ENCODE data around the gene DNAJC17. TPM values are rescaled to one million over a fixed set of nuclear protein-coding genes. Genes with fewer than 3 reads are reported as not detected.

The DNAJC17 gene
- total and polyA plus RNA-seq, 2 donors from 2014 or later: 41.6 to 56.7 TPM

DNA sequence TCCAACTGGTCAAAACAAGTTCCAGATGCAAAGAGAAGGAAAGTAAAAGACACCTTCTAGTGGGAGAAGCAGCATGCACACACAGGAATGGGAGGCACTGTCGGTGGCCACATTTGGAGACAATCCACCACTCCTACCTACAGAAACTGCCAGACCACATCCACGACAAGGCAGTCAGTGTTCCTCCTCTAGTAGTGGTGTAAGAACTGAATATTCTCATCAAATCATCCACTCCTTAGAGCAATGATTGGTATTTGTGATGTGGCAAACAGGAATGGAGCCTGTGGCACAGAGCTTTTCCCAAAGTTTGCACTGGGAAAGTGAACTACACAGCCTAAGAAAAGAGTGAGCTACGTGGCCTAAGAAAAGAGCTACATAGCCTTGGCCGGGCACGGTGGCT, 31.5 kb upstream of the DNAJC17 start:
- TF ChIP-seq, protein P1, sequence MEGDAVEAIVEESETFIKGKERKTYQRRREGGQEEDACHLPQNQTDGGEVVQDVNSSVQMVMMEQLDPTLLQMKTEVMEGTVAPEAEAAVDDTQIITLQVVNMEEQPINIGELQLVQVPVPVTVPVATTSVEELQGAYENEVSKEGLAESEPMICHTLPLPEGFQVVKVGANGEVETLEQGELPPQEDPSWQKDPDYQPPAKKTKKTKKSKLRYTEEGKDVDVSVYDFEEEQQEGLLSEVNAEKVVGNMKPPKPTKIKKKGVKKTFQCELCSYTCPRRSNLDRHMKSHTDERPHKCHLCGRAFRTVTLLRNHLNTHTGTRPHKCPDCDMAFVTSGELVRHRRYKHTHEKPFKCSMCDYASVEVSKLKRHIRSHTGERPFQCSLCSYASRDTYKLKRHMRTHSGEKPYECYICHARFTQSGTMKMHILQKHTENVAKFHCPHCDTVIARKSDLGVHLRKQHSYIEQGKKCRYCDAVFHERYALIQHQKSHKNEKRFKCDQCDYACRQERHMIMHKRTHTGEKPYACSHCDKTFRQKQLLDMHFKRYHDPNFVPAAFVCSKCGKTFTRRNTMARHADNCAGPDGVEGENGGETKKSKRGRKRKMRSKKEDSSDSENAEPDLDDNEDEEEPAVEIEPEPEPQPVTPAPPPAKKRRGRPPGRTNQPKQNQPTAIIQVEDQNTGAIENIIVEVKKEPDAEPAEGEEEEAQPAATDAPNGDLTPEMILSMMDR (IDR thresholded peaks at IDR 0.05; ENCODE audit: borderline replicate concordance, extremely low read depth, insufficient read depth): no peak
- H3K27ac ChIP-seq (ENCODE audit: low read depth in 2 of 2, low read length in 2 of 2): no peak overlapping the region

DNA sequence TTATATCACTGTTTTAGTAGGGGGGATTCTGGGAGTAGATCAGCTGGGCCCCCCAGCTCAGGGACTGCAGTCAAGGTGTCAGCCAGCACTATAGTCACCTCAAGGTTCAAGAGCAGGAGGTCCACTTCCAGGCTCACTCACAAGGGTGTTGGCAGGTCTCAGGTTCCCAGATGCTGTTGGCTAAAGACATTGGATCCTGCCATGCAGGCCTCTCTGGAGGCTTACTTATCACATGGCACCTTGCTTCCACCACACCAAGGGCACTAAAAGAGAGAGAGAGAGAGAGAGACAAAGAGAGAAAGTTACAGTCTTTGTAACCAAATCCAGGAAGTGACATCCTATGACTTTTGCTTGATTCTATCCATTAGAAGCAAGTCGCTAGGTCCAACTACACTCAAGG, 28.7 kb upstream of the DNAJC17 start:
- Histone ChIP-seq H3K36me3 (ENCODE audit: control insufficient read depth in 2 of 3, insufficient read depth in 3 of 3, low read length in 3 of 3) (peaks cover 0 to 4% (median 0%) of the 10 kb centered on the region in 3 donors), H3K27me3 (ENCODE audit: control insufficient read depth, insufficient read depth, low read length) (no peaks in the 10 kb centered on the region), H3K9ac (ENCODE audit: low read length in 3 of 3) (no peak overlapping the region), H3K9me3 (ENCODE audit: control insufficient read depth in 2 of 3, insufficient read depth in 1 of 3, low read length in 3 of 3) (no peaks in the 10 kb centered on the region), H3K4me1 (ENCODE audit: control insufficient read depth in 2 of 3, insufficient read depth in 2 of 3, low read depth in 1 of 3, low read length in 3 of 3) (no peaks in the 10 kb centered on the region), H3K27ac (ENCODE audit: low read depth in 2 of 2, low read length in 2 of 2) (no peak overlapping the region), H3K4me3 (ENCODE audit: low read length in 3 of 3) (no peak overlapping the region)
- intact Hi-C loops (cut with DNase I): no loop called here
- DNase-seq (peak in 1 of 5 donors; percentile 11), FAIRE-seq (no peak)
- TF ChIP-seq, protein P1 (IDR thresholded peaks at IDR 0.05; ENCODE audit: borderline replicate concordance, extremely low read depth, insufficient read depth): no peak

More for the DNA sequence above, 31.5 kb upstream of the DNAJC17 start:
- Histone ChIP-seq H3K4me3 (ENCODE audit: low read length in 3 of 3) (no peak overlapping the region), H3K36me3 (ENCODE audit: control insufficient read depth in 2 of 3, insufficient read depth in 3 of 3, low read length in 3 of 3) (peaks cover 0 to 4% (median 0%) of the 10 kb centered on the region in 3 donors), H3K9ac (ENCODE audit: low read length in 3 of 3) (no peak overlapping the region), H3K9me3 (ENCODE audit: control insufficient read depth in 2 of 3, insufficient read depth in 1 of 3, low read length in 3 of 3) (no peaks in the 10 kb centered on the region), H3K4me1 (ENCODE audit: control insufficient read depth in 2 of 3, insufficient read depth in 2 of 3, low read depth in 1 of 3, low read length in 3 of 3) (peaks cover 0 to 8% (median 7%) of the 10 kb centered on the region in 3 donors), H3K27me3 (ENCODE audit: control insufficient read depth, insufficient read depth, low read length) (no peaks in the 10 kb centered on the region)
- DNase-seq: peak in 1 of 5 donors; percentile 15
- FAIRE-seq: no peak
- intact Hi-C loops (cut with DNase I): no loop called here

DNA sequence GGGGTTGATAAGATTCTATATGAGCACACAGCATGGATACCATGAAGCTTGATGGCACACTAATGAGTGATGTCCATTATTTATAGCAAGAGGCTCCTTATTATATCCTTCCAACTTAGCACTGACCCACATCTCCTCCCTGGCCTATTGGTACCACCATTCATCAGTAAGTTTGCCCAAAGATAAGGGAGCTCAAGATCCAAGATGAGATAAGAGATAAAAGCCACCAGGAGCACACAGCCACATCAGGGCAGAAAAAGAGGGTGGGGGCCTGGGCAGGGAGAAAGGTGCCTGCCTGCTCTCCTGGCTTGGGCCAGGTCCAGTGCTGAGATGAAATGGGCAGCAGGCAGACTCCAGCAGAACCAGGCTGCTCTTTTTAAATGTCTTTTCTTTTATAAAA, 25.6 kb upstream of the DNAJC17 start:
- peak in 1 of 5 donors; percentile 26 for DNase-seq
- no peak for FAIRE-seq
- no peaks in the 10 kb centered on the region for H3K9me3 ChIP-seq (ENCODE audit: control insufficient read depth in 2 of 3, insufficient read depth in 1 of 3, low read length in 3 of 3)
- H3K36me3 ChIP-seq (ENCODE audit: control insufficient read depth in 2 of 3, insufficient read depth in 3 of 3, low read length in 3 of 3): no peaks in the 10 kb centered on the region
- no peaks in the 10 kb centered on the region for H3K27me3 ChIP-seq (ENCODE audit: control insufficient read depth, insufficient read depth, low read length)
- intact Hi-C loops (cut with DNase I): no loop called here
- TF ChIP-seq, protein P1 (IDR thresholded peaks at IDR 0.05; ENCODE audit: borderline replicate concordance, extremely low read depth, insufficient read depth): no peak
- H3K9ac ChIP-seq (ENCODE audit: low read length in 3 of 3): no peak overlapping the region
- no peak overlapping the region for H3K4me3 ChIP-seq (ENCODE audit: low read length in 3 of 3)
- H3K27ac ChIP-seq (ENCODE audit: low read depth in 2 of 2, low read length in 2 of 2): no peak overlapping the region
- no peaks in the 10 kb centered on the region for H3K4me1 ChIP-seq (ENCODE audit: control insufficient read depth in 2 of 3, insufficient read depth in 2 of 3, low read depth in 1 of 3, low read length in 3 of 3)

DNA sequence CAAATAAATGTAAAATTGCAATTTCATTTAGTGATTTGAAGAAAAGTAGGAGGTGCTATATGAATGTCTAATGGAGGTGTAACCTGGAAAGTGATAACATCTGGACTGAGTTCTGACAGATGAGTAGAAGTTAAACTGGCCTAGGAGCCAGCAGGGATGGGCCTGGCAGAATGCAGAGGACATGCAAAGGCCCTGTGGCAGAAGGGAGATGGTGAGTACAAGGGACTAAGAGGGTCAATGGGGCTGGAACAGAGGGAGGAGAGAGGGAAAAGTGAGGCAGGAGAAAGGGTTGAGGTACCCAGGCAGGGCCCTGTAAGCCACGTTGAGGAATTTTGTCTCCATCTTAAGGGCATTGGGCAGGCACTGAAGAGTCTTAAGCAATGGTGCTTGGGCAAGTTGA, 24.6 kb upstream of the DNAJC17 start:
- TF ChIP-seq, protein P1 (IDR thresholded peaks at IDR 0.05; ENCODE audit: borderline replicate concordance, extremely low read depth, insufficient read depth): no peak
- H3K27ac ChIP-seq (ENCODE audit: low read depth in 2 of 2, low read length in 2 of 2): no peak overlapping the region
- H3K27me3 ChIP-seq (ENCODE audit: control insufficient read depth, insufficient read depth, low read length): no peaks in the 10 kb centered on the region
- H3K9me3 ChIP-seq (ENCODE audit: control insufficient read depth in 2 of 3, insufficient read depth in 1 of 3, low read length in 3 of 3): no peaks in the 10 kb centered on the region
- no peak overlapping the region for H3K4me3 ChIP-seq (ENCODE audit: low read length in 3 of 3)
- H3K4me1 ChIP-seq (ENCODE audit: control insufficient read depth in 2 of 3, insufficient read depth in 2 of 3, low read depth in 1 of 3, low read length in 3 of 3): no peaks in the 10 kb centered on the region
- FAIRE-seq (no peak), DNase-seq (peak in 1 of 5 donors; percentile 8)
- intact Hi-C loops (cut with DNase I): no loop called here
- H3K9ac ChIP-seq (ENCODE audit: low read length in 3 of 3): no peak overlapping the region
- no peaks in the 10 kb centered on the region for H3K36me3 ChIP-seq (ENCODE audit: control insufficient read depth in 2 of 3, insufficient read depth in 3 of 3, low read length in 3 of 3)
